Nephron (organoid): ENCODE results near the gene OR6J1.
"Not testable (repeated sequence)": the region's sequence is repeated elsewhere in the genome, so short reads cannot be mapped to it uniquely, and the experiment has no call there.

Experiments used
- H3K27ac Mint-ChIP-seq, 3 experiments: 2 replicates each; pipeline ENCODE4 v1.8.0; 2020; ENCODE audit warnings: mixed read lengths in 3 of 3, mild to moderate bottlenecking in 2 of 3, moderate library complexity in 1 of 3
- H3K27me3 Mint-ChIP-seq: 2 replicates; pipeline ENCODE4 v1.8.0; 2021; ENCODE audit warnings: low read depth, mild to moderate bottlenecking, moderate library complexity, mixed read lengths
- H3K36me3 Mint-ChIP-seq: 2 replicates; pipeline ENCODE4 v1.8.0; 2020; ENCODE audit warnings: low read depth, mixed read lengths
- H3K4me1 Mint-ChIP-seq: 2 replicates; pipeline ENCODE4 v1.8.0; 2020; ENCODE audit warnings: mixed read lengths
- H3K4me3 Mint-ChIP-seq, 3 experiments: 2 replicates each; pipeline ENCODE4 v1.8.0; 2020; ENCODE audit warnings: mild to moderate bottlenecking in 3 of 3, mixed read lengths in 3 of 3, moderate library complexity in 2 of 3
- H3K9me3 Mint-ChIP-seq: 2 replicates; pipeline ENCODE4 v1.8.0; 2020; ENCODE audit warnings: mixed read lengths
- CTCF ChIP-seq, 3 experiments: fragments of 200-600 bp; sonication (generic); IDR thresholded peaks; one replicate each; pipeline ENCODE4 v1.5.0; 2021; ENCODE audit warnings: antibody characterized with exemption in 3 of 3; ENCODE audit not compliant: unreplicated experiment in 3 of 3

The OR6J1 gene

GRCh38 chr14:22626590-22626989 lies 17.6 kb downstream of the OR6J1 start:
- Mint-ChIP-seq H3K9me3 (peaks cover 14% of the 10 kb centered on the region), H3K27ac (no peak overlapping the region), H3K27me3 (no peaks in the 10 kb centered on the region), H3K36me3 (peaks cover 3% of the 10 kb centered on the region), H3K4me3 (no peak overlapping the region), H3K4me1 (peaks cover 16% of the 10 kb centered on the region)
- TF ChIP-seq CTCF (IDR thresholded peaks at IDR 0.05; ENCODE audit: unreplicated experiment in 3 of 3) = no peak

- no peak for TF ChIP-seq CTCF (IDR thresholded peaks at IDR 0.05; ENCODE audit: unreplicated experiment in 3 of 3)
- H3K27ac Mint-ChIP-seq = peak overlapping the region in 1 of 3 experiments; percentile 5
- no peak overlapping the region for H3K4me3 Mint-ChIP-seq
- peaks cover 16% of the 10 kb centered on the region for H3K4me1 Mint-ChIP-seq
- peaks cover 6% of the 10 kb centered on the region for H3K36me3 Mint-ChIP-seq
- no peaks in the 10 kb centered on the region for H3K27me3 Mint-ChIP-seq
- peaks cover 8% of the 10 kb centered on the region for H3K9me3 Mint-ChIP-seq
Measured at GRCh38 chr14:22623047-22623446, 21.1 kb downstream of the OR6J1 start.

- Mint-ChIP-seq H3K4me3 (no peak overlapping the region), H3K36me3 (peaks cover 6% of the 10 kb centered on the region), H3K27me3 (no peaks in the 10 kb centered on the region), H3K9me3 (peaks cover 8% of the 10 kb centered on the region), H3K4me1 (peaks cover 16% of the 10 kb centered on the region), H3K27ac (peak overlapping the region in 1 of 3 experiments; percentile 29)
- TF ChIP-seq CTCF (IDR thresholded peaks at IDR 0.05; ENCODE audit: unreplicated experiment in 3 of 3) = no peak
Measured at GRCh38 chr14:22622255-22622654, 21.9 kb downstream of the OR6J1 start.

- Mint-ChIP-seq H3K27ac (peak overlapping the region in 1 of 3 experiments; percentile 51), H3K4me1 (peaks cover 16% of the 10 kb centered on the region), H3K36me3 (peaks cover 17% of the 10 kb centered on the region)
- not testable (repeated sequence) for H3K27me3 Mint-ChIP-seq, H3K9me3 Mint-ChIP-seq, H3K4me3 Mint-ChIP-seq
Measured at GRCh38 chr14:22615765-22616164, 28.4 kb downstream of the OR6J1 start.

- Mint-ChIP-seq H3K27me3 (no peaks in the 10 kb centered on the region), H3K36me3 (peaks cover 29% of the 10 kb centered on the region), H3K4me3 (no peak overlapping the region), H3K9me3 (peaks cover 3% of the 10 kb centered on the region), H3K27ac (peak overlapping the region; percentile 74 to 95 (median 76)), H3K4me1 (peaks cover 16% of the 10 kb centered on the region)
- no peak for TF ChIP-seq CTCF (IDR thresholded peaks at IDR 0.05; ENCODE audit: unreplicated experiment in 3 of 3)
Measured at GRCh38 chr14:22614240-22614799, 29.8 kb downstream of the OR6J1 start.

GRCh38 chr14:22613736-22614239 lies 30.4 kb downstream of the OR6J1 start:
- peaks cover 30% of the 10 kb centered on the region for H3K36me3 Mint-ChIP-seq
- TF ChIP-seq CTCF (IDR thresholded peaks at IDR 0.05; ENCODE audit: unreplicated experiment in 3 of 3) = no peak
- H3K27me3 Mint-ChIP-seq = no peaks in the 10 kb centered on the region
- H3K4me3 Mint-ChIP-seq = no peak overlapping the region
- peaks cover 16% of the 10 kb centered on the region for H3K4me1 Mint-ChIP-seq
- H3K27ac Mint-ChIP-seq = peak overlapping the region; percentile 74 to 95 (median 76)
- peaks cover 2% of the 10 kb centered on the region for H3K9me3 Mint-ChIP-seq
